Endothelial cell of umbilical vein (primary cell): Measurements from ENCODE around the gene ENG. TPM values are rescaled to one million over a fixed set of nuclear protein-coding genes. Genes with fewer than 3 reads are reported as not detected.
A peak's percentile ranks its signal among the peaks of the same experiment; 100 is the strongest.

Experiments used
- BruUV-seq: library from RNA; stranded (reverse); fragments of 400-500 nt; replicated peaks from 2 replicates; lab custom pipeline; 2021; lab: Mats Ljungman, UMichigan
- CTCF ChIA-PET: fragments of 300-600, 350-600 bp; sonication (Branson Sonifier 250); formaldehyde crosslinking; loops from one replicate; lab custom pipeline; 2021; ENCODE audit warnings: antibody characterized with exemption, inconsistent platforms; lab: Charles Lee
- POLR2A ChIA-PET: fragments of 300-600, 350-600 bp; sonication (Branson Sonifier 250); formaldehyde crosslinking; loops from one replicate; lab custom pipeline; 2021; ENCODE audit warnings: antibody characterized with exemption, inconsistent platforms; lab: Charles Lee
- DNase-seq: peaks from one replicate; pipeline ENCODE4 v3.0.0-alpha.2; 2011; ENCODE audit warnings: low read depth, low spot score
- FAIRE-seq: peaks from 2 replicates; lab custom pipeline; 2011; peaks lifted over from hg19 to GRCh38; lab: Jason Lieb, UNC
- H2AFZ ChIP-seq: 2 replicates; pipeline ENCODE4 v1.6.0; 2012; ENCODE audit warnings: low read depth, low read length, control low read depth, inconsistent platforms
- H3K27ac ChIP-seq: 2 replicates; pipeline ENCODE4 v1.5.1; 2011; ENCODE audit warnings: low read depth, mild to moderate bottlenecking, control low read depth, low read length, moderate library complexity; ENCODE audit not compliant: insufficient read depth
- H3K27me3 ChIP-seq, 2 experiments: 2 replicates each; pipeline versions ENCODE4 v1.6.0 to v1.6.1; 2011; ENCODE audit warnings: low read length in 2 of 2, mixed read lengths in 1 of 2; ENCODE audit not compliant: control insufficient read depth in 2 of 2, insufficient read depth in 2 of 2
- H3K36me3 ChIP-seq, 2 experiments: 2 replicates in 1 of 2; 3 replicates in 1 of 2; pipeline ENCODE4 v1.5.1; 2011; ENCODE audit warnings: low read length in 2 of 2, mild to moderate bottlenecking in 1 of 2, moderate library complexity in 1 of 2; ENCODE audit not compliant: control insufficient read depth in 2 of 2, insufficient read depth in 2 of 2; ENCODE audit errors: extremely low read depth in 1 of 2
- H3K4me1 ChIP-seq: 3 replicates; pipeline ENCODE4 v1.5.1; 2011; ENCODE audit warnings: mild to moderate bottlenecking, low read length; ENCODE audit not compliant: control insufficient read depth, insufficient read depth; ENCODE audit errors: extremely low read depth
- H3K4me2 ChIP-seq: 2 replicates; pipeline ENCODE4 v1.6.1; 2011; ENCODE audit warnings: low read length, control low read depth, mixed read lengths; ENCODE audit not compliant: insufficient read depth
- H3K4me3 ChIP-seq, 3 experiments: fragments of 200-600 bp in 1 of 3; sonication (generic), shearing (Covaris generic) in 1 of 3; replicated peaks in 1 of 3; 2 replicates each; pipeline ENCODE4 v1.5.1; 2011 to 2016; ENCODE audit warnings: control low read depth in 3 of 3, low read length in 3 of 3, mild to moderate bottlenecking in 2 of 3, inconsistent platforms in 1 of 3, low read depth in 1 of 3, moderate library complexity in 1 of 3; ENCODE audit not compliant: insufficient read depth in 1 of 3
- H3K79me2 ChIP-seq: 2 replicates; pipeline ENCODE4 v1.6.0; 2012; ENCODE audit warnings: low read length, inconsistent platforms; ENCODE audit not compliant: control insufficient read depth, insufficient read depth
- H3K9ac ChIP-seq: replicated peaks from 2 replicates; pipeline ENCODE3; 2011; ENCODE audit warnings: low read length, control low read depth; ENCODE audit not compliant: insufficient read depth; ENCODE audit errors: extremely low read depth
- H3K9me1 ChIP-seq: replicated peaks from 3 replicates; pipeline ENCODE4 v1.6.0; 2011; ENCODE audit warnings: mild to moderate bottlenecking, low read length; ENCODE audit not compliant: control insufficient read depth, insufficient read depth; ENCODE audit errors: extremely low read depth
- H3K9me3 ChIP-seq: replicated peaks from 2 replicates; pipeline ENCODE4 v1.5.1; 2012; ENCODE audit warnings: low read length, inconsistent platforms; ENCODE audit not compliant: control insufficient read depth, insufficient read depth
- H4K20me1 ChIP-seq: replicated peaks from 2 replicates; pipeline ENCODE3; 2011; ENCODE audit warnings: mild to moderate bottlenecking, low read length; ENCODE audit not compliant: control insufficient read depth, insufficient read depth; ENCODE audit errors: extremely low read depth
- FOS ChIP-seq: IDR thresholded peaks from 2 replicates; pipeline ENCODE4 v1.6.1; 2011; ENCODE audit warnings: mild to moderate bottlenecking, low read length, moderate library complexity, borderline replicate concordance; ENCODE audit not compliant: insufficient read depth
- JUN ChIP-seq: IDR thresholded peaks from 2 replicates; pipeline ENCODE4 v1.6.1; 2011; ENCODE audit warnings: borderline replicate concordance, low read depth; ENCODE audit not compliant: insufficient read length, insufficient read depth
- MYC ChIP-seq: IDR thresholded peaks from one replicate; pipeline ENCODE4 v1.6.1; 2011; ENCODE audit warnings: mild to moderate bottlenecking, low read depth, low read length
- POLR2A ChIP-seq: IDR thresholded peaks from 2 replicates; pipeline ENCODE4 v1.6.1; 2012; ENCODE audit warnings: low read depth, mild to moderate bottlenecking, control low read depth, low read length
- POLR2AphosphoS5 ChIP-seq: IDR thresholded peaks from 2 replicates; pipeline ENCODE4 v1.6.1; 2012; ENCODE audit warnings: low read depth, mild to moderate bottlenecking, control low read depth, low read length, moderate library complexity; ENCODE audit not compliant: insufficient read depth
- dilution Hi-C: fragments of 300-500 bp; cut with MboI; formaldehyde crosslinking; loops from one replicate; pipeline ENCODE4 v1.15.0; 2019; ENCODE audit warnings: low sequenced_read_pairs; ENCODE audit not compliant: extremely low pct_ligation_motif_present
- intact Hi-C: fragments of 100-400 bp; cut with micrococcal nuclease; formaldehyde crosslinking; loops from one replicate; pipeline ENCODE4 v1.10.0; 2022
- polyA plus RNA-seq, 4 experiments: library from polyadenylated mRNA; depleted of rRNA in 3 of 4; stranded (reverse) in 3 of 4; unstranded in 1 of 4; fragments of >200 nt; gene quantifications; 2 replicates each; pipeline versions ENCODE4 v1.2.1 to v1.2.3, GENCODE V29; 2011 to 2012; ENCODE audit warnings: missing spikeins in 1 of 4
- total RNA-seq: library from RNA; stranded (reverse); gene quantifications from 2 replicates; pipeline ENCODE4 v1.2.3, GENCODE V29; 2021
- TF ChIP-seq, protein P1 (sequence below), 2 donors: IDR thresholded peaks; 1 replicate in 1 of 2; 2 replicates in 1 of 2; pipeline ENCODE4 v1.5.1; 2011; ENCODE audit warnings: low read length in 2 of 2, mild to moderate bottlenecking in 2 of 2, moderate library complexity in 2 of 2, control low read depth in 1 of 2, inconsistent platforms in 1 of 2, low read depth in 1 of 2; ENCODE audit not compliant: insufficient read depth in 1 of 2; ENCODE audit errors: extremely low read depth in 1 of 2

ENG gene
- total and polyA plus RNA-seq, 2 donors (not counting 3 experiments of a cell fraction or from before 2014, with no cell fraction given): 338 to 728 TPM

DNA sequence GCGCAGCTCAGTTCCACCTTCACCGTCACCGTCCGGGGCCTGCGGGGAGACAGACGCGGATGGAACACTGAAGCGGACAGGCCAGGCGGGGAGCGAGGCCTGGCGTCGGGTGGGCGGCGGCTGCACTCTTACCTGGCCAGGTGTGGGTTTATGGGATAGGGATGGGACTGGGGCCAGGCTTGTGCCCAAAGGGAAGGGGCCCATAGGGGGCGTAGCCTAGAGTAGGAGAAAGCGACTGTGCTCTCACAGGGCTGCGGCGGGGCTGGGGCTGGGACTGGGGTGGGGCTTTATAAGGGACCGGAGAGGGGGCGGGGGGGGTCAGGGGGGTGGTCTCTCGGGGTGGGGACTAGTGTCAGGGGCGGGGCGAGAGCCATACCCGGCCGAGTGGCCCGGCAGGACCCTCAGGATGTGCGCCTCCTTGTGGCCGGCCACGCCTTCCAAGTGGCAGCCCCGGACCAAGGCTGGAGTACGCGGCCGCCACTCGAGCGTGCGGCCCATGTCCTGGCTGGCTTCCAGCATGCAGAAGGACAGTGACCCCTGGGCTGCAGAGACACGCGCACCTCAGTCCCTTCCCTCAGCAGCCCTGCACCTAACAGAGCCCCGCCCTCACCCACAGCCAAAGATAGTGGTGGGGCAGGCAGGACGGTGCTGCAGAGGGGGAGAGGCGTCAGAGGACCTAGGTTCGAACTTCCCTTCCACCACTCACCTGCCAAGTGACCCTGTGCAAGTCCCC lies 29.0 kb downstream of the ENG start:
- no peaks in the 10 kb centered on the region for H3K27me3 ChIP-seq
- peaks cover 70% of the 10 kb centered on the region for H3K79me2 ChIP-seq
- no peaks in the 10 kb centered on the region for H3K9me3 ChIP-seq
- H4K20me1 ChIP-seq: no peaks in the 10 kb centered on the region
- no peak for DNase-seq
- no peaks in the 10 kb centered on the region for H3K9me1 ChIP-seq
- ChIA-PET CTCF (interaction anchor here (0.6 to 3.0 kb wide), 4 partner anchors 12 to 44 kb away, joined by 3 to 24 read pairs (median 4); no protein-coding TSS in a partner anchor), POLR2A (interaction anchor here (1.3 kb wide), 1 partner anchor 42 kb away, joined by 3 read pairs; no protein-coding TSS in a partner anchor)
- H3K27ac ChIP-seq: no peak overlapping the region
- H3K36me3 ChIP-seq: peaks cover 37 to 47% of the 10 kb centered on the region in 2 experiments
- dilution Hi-C loops (no loop called here), intact Hi-C loops (no loop called here)
- no TSS peak for BruUV-seq
- FAIRE-seq: no peak
- no peak overlapping the region for H3K9ac ChIP-seq
- TF ChIP-seq POLR2AphosphoS5 (peak; percentile 29), JUN (no peak), FOS (no peak), MYC (no peak), POLR2A (no peak)
- TF ChIP-seq, protein P1, sequence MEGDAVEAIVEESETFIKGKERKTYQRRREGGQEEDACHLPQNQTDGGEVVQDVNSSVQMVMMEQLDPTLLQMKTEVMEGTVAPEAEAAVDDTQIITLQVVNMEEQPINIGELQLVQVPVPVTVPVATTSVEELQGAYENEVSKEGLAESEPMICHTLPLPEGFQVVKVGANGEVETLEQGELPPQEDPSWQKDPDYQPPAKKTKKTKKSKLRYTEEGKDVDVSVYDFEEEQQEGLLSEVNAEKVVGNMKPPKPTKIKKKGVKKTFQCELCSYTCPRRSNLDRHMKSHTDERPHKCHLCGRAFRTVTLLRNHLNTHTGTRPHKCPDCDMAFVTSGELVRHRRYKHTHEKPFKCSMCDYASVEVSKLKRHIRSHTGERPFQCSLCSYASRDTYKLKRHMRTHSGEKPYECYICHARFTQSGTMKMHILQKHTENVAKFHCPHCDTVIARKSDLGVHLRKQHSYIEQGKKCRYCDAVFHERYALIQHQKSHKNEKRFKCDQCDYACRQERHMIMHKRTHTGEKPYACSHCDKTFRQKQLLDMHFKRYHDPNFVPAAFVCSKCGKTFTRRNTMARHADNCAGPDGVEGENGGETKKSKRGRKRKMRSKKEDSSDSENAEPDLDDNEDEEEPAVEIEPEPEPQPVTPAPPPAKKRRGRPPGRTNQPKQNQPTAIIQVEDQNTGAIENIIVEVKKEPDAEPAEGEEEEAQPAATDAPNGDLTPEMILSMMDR (IDR thresholded peaks at IDR 0.05; ENCODE audit: extremely low read depth in 1 of 2, insufficient read depth in 1 of 2, low read depth in 1 of 2, low read length in 2 of 2): peak; percentile 29 to 47
- H3K4me3 ChIP-seq: no peak overlapping the region
- H2AFZ ChIP-seq: no peak overlapping the region
- H3K4me2 ChIP-seq: no peak overlapping the region
- peaks cover 36% of the 10 kb centered on the region for H3K4me1 ChIP-seq
